Neural cell (in vitro differentiated cells): ENCODE results near the gene RAD51B. TPM values are rescaled to one million over a fixed set of nuclear protein-coding genes. Genes with fewer than 3 reads are reported as not detected.

Experiments used
- H2AFZ ChIP-seq: fragments of 200-600, 300-800 bp; sonication (generic), shearing (Covaris generic); 2 replicates; pipeline ENCODE4 v1.6.0; 2014; ENCODE audit warnings: low read depth, mild to moderate bottlenecking, antibody characterized with exemption, low read length, moderate library complexity
- H3F3A ChIP-seq: fragments of 200-600 bp; shearing (Covaris generic); 2 replicates; pipeline ENCODE4 v1.6.1; 2016; ENCODE audit warnings: mild to moderate bottlenecking, moderate library complexity, mixed read lengths, antibody characterized with exemption, low read length; ENCODE audit not compliant: insufficient read depth, poor library complexity, severe bottlenecking
- H3K27ac ChIP-seq: fragments of 200-600, 300-800 bp; sonication (generic), shearing (Covaris generic); 2 replicates; pipeline ENCODE4 v1.5.1; 2014; ENCODE audit warnings: mild to moderate bottlenecking, low read length, moderate library complexity
- H3K27me3 ChIP-seq: fragments of 300-800, 200-600 bp; sonication (generic), shearing (Covaris generic); 2 replicates; pipeline ENCODE4 v1.6.0; 2014; ENCODE audit warnings: mild to moderate bottlenecking, low read depth, low read length, moderate library complexity; ENCODE audit not compliant: insufficient read depth
- H3K36me3 ChIP-seq: fragments of 300-800, 200-600 bp; sonication (generic), shearing (Covaris generic); 2 replicates; pipeline ENCODE4 v1.5.1; 2014; ENCODE audit warnings: mild to moderate bottlenecking, antibody characterized with exemption, low read length, moderate library complexity; ENCODE audit not compliant: insufficient read depth
- H3K4me2 ChIP-seq: fragments of 300-800, 200-600 bp; sonication (generic), shearing (Covaris generic); 2 replicates; pipeline ENCODE4 v1.6.0; 2014; ENCODE audit warnings: mild to moderate bottlenecking, low read length
- H3K4me3 ChIP-seq: fragments of 300-800, 200-600 bp; sonication (generic), shearing (Covaris generic); 2 replicates; pipeline ENCODE4 v1.5.1; 2014; ENCODE audit warnings: mild to moderate bottlenecking, low read length, moderate library complexity
- H3K79me2 ChIP-seq: fragments of 200-600 bp; shearing (Covaris generic); replicated peaks from 2 replicates; pipeline ENCODE4 v1.6.0; 2014; ENCODE audit warnings: mild to moderate bottlenecking, low read length, moderate library complexity; ENCODE audit not compliant: insufficient read depth
- H3K9ac ChIP-seq: fragments of 300-800, 200-600 bp; sonication (generic), shearing (Covaris generic); 2 replicates; pipeline ENCODE4 v1.6.1; 2016; ENCODE audit warnings: mild to moderate bottlenecking, low read length, mixed read lengths
- H3K9me2 ChIP-seq: fragments of 200-600 bp; shearing (Covaris generic); 2 replicates; pipeline ENCODE4 v1.6.1; 2016; ENCODE audit warnings: mild to moderate bottlenecking, low read length, mixed read lengths; ENCODE audit not compliant: insufficient read depth
- H3K9me3 ChIP-seq: fragments of 200-600, 300-800 bp; sonication (generic), shearing (Covaris generic); 2 replicates; pipeline ENCODE4 v1.6.1; 2016; ENCODE audit warnings: mild to moderate bottlenecking, mixed run types, low read length, moderate library complexity, mixed read lengths
- H4K20me1 ChIP-seq: fragments of 200-600 bp; shearing (Covaris generic); 2 replicates; pipeline ENCODE4 v1.6.1; 2016; ENCODE audit warnings: mild to moderate bottlenecking, mixed run types; ENCODE audit not compliant: insufficient read depth
- EP300 ChIP-seq: fragments of 450-650 bp; conservative IDR thresholded peaks from 2 replicates; pipeline ENCODE4 v1.6.1; 2014; ENCODE audit warnings: antibody characterized with exemption, mild to moderate bottlenecking, moderate library complexity; ENCODE audit not compliant: poor library complexity, severe bottlenecking
- EZH2 ChIP-seq: fragments of 200-600, 300-800 bp; shearing (Covaris generic), sonication (generic); IDR thresholded peaks from 2 replicates; pipeline ENCODE4 v1.6.1; 2014; ENCODE audit warnings: antibody characterized with exemption, low read length, borderline replicate concordance, mild to moderate bottlenecking; ENCODE audit not compliant: insufficient read depth, poor library complexity, severe bottlenecking
- MXI1 ChIP-seq: fragments of 450-650 bp; conservative IDR thresholded peaks from 2 replicates; pipeline ENCODE4 v1.6.1; 2014; ENCODE audit warnings: antibody characterized with exemption, mild to moderate bottlenecking; ENCODE audit not compliant: poor library complexity, severe bottlenecking
- POLR2AphosphoS5 ChIP-seq: IDR thresholded peaks from 2 replicates; pipeline ENCODE4 v1.6.1; 2012
- RAD21 ChIP-seq: fragments of 450-650 bp; conservative IDR thresholded peaks from 2 replicates; pipeline ENCODE4 v1.6.1; 2014; ENCODE audit warnings: antibody characterized with exemption, mild to moderate bottlenecking, moderate library complexity
- SMC3 ChIP-seq: fragments of 450-650 bp; conservative IDR thresholded peaks from 2 replicates; pipeline ENCODE4 v1.6.1; 2014; ENCODE audit warnings: antibody characterized with exemption, mild to moderate bottlenecking, moderate library complexity; ENCODE audit not compliant: poor library complexity
- TAF1 ChIP-seq: IDR thresholded peaks from 2 replicates; pipeline ENCODE4 v1.6.1; 2012; ENCODE audit warnings: low read depth
- polyA plus RNA-seq: library from polyadenylated mRNA; depleted of rRNA; stranded (reverse); fragments of >200 nt; gene quantifications from 2 replicates; pipeline ENCODE4 v1.2.3, GENCODE V29; 2014
- TF ChIP-seq, protein P1 (sequence below): fragments of 450-650 bp; IDR thresholded peaks from 2 replicates; pipeline ENCODE4 v1.5.1; 2014; ENCODE audit warnings: antibody characterized with exemption, mild to moderate bottlenecking, moderate library complexity; ENCODE audit not compliant: poor library complexity, severe bottlenecking
- TF ChIP-seq, protein P2 (sequence below): IDR thresholded peaks from 2 replicates; pipeline ENCODE4 v1.6.1; 2012; ENCODE audit warnings: borderline replicate concordance

RAD51B gene
- polyA plus RNA-seq, 1 donor from 2014 or later = 3.1 TPM

DNA sequence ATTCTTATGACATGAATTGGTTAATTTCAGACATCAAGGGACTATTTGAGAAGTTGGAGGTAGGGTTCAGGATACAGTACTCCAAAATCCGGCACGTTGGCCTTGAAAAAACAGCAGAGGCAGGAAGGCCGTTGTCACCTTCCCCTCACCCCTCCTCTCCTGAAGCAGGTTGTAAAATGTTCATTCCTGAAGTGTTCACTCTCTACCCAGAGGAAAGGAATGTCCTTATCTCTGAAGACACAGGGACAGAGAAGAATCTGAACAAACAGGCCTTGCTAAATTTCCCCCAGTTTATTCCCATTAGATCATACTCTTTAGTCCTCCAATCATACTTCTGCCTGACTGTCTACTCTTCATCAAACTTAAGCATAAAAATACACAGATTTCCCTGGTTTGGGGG is 659.7 kb downstream of the RAD51B start:
- H3K36me3 ChIP-seq = no peaks in the 10 kb centered on the region
- H3K27me3 ChIP-seq = no peaks in the 10 kb centered on the region
- H3K4me3 ChIP-seq = no peak overlapping the region
- H2AFZ ChIP-seq = no peak overlapping the region
- peaks cover 4% of the 10 kb centered on the region for H3K9me3 ChIP-seq
- no peaks in the 10 kb centered on the region for H4K20me1 ChIP-seq
- no peak overlapping the region for H3K4me2 ChIP-seq
- no peaks in the 10 kb centered on the region for H3K79me2 ChIP-seq
- no peaks in the 10 kb centered on the region for H3F3A ChIP-seq
- H3K9ac ChIP-seq = no peak overlapping the region
- no peaks in the 10 kb centered on the region for H3K9me2 ChIP-seq
- TF ChIP-seq EP300 (no peak), RAD21 (no peak), TAF1 (no peak), MXI1 (no peak), SMC3 (no peak), POLR2AphosphoS5 (no peak), EZH2 (no peak)
- TF ChIP-seq, protein P1, sequence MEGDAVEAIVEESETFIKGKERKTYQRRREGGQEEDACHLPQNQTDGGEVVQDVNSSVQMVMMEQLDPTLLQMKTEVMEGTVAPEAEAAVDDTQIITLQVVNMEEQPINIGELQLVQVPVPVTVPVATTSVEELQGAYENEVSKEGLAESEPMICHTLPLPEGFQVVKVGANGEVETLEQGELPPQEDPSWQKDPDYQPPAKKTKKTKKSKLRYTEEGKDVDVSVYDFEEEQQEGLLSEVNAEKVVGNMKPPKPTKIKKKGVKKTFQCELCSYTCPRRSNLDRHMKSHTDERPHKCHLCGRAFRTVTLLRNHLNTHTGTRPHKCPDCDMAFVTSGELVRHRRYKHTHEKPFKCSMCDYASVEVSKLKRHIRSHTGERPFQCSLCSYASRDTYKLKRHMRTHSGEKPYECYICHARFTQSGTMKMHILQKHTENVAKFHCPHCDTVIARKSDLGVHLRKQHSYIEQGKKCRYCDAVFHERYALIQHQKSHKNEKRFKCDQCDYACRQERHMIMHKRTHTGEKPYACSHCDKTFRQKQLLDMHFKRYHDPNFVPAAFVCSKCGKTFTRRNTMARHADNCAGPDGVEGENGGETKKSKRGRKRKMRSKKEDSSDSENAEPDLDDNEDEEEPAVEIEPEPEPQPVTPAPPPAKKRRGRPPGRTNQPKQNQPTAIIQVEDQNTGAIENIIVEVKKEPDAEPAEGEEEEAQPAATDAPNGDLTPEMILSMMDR = no peak
- TF ChIP-seq, protein P2, sequence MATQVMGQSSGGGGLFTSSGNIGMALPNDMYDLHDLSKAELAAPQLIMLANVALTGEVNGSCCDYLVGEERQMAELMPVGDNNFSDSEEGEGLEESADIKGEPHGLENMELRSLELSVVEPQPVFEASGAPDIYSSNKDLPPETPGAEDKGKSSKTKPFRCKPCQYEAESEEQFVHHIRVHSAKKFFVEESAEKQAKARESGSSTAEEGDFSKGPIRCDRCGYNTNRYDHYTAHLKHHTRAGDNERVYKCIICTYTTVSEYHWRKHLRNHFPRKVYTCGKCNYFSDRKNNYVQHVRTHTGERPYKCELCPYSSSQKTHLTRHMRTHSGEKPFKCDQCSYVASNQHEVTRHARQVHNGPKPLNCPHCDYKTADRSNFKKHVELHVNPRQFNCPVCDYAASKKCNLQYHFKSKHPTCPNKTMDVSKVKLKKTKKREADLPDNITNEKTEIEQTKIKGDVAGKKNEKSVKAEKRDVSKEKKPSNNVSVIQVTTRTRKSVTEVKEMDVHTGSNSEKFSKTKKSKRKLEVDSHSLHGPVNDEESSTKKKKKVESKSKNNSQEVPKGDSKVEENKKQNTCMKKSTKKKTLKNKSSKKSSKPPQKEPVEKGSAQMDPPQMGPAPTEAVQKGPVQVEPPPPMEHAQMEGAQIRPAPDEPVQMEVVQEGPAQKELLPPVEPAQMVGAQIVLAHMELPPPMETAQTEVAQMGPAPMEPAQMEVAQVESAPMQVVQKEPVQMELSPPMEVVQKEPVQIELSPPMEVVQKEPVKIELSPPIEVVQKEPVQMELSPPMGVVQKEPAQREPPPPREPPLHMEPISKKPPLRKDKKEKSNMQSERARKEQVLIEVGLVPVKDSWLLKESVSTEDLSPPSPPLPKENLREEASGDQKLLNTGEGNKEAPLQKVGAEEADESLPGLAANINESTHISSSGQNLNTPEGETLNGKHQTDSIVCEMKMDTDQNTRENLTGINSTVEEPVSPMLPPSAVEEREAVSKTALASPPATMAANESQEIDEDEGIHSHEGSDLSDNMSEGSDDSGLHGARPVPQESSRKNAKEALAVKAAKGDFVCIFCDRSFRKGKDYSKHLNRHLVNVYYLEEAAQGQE = no peak
- no peak overlapping the region for H3K27ac ChIP-seq

DNA sequence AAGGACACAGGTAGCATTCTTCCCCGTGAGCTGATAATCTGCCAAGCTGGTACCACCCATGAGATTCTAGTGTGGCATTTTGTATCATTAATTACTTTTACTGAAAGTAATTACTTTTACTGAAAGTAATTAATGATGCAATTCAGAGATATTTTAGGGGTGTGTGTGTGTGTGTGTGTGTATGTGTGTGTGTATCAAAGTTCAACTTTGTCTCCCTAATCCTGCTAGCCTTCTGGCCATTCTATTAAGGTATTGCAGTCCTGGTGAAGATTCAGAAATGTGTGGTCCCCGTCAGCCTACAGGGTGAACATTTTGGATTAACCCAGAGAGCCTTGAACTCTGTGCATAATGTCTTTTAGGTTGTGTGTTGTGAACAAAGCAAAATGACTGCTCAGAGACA is 662.4 kb downstream of the RAD51B start:
- Histone ChIP-seq H4K20me1 (no peaks in the 10 kb centered on the region), H3K79me2 (no peaks in the 10 kb centered on the region), H2AFZ (no peak overlapping the region), H3K9me3 (no peaks in the 10 kb centered on the region), H3K36me3 (no peaks in the 10 kb centered on the region), H3K4me2 (no peak overlapping the region), H3F3A (no peaks in the 10 kb centered on the region), H3K9ac (no peak overlapping the region), H3K4me3 (no peak overlapping the region), H3K27me3 (no peaks in the 10 kb centered on the region), H3K27ac (no peak overlapping the region), H3K9me2 (no peaks in the 10 kb centered on the region)
- TF ChIP-seq RAD21 (no peak), SMC3 (no peak), POLR2AphosphoS5 (no peak), TAF1 (no peak), MXI1 (no peak), EZH2 (no peak)
- TF ChIP-seq, protein P1 = no peak
- TF ChIP-seq, protein P2 = no peak
